KG1 (cell line): Measurements from ENCODE around the gene LZTR1.
"Not testable (repeated sequence)": the region's sequence is repeated elsewhere in the genome, so short reads cannot be mapped to it uniquely, and the experiment has no call there.

Source experiments
- DNase-seq: peaks from one replicate; lab custom pipeline; 2025; lab: John Stamatoyannopoulos, UW

Gene LZTR1

DNA sequence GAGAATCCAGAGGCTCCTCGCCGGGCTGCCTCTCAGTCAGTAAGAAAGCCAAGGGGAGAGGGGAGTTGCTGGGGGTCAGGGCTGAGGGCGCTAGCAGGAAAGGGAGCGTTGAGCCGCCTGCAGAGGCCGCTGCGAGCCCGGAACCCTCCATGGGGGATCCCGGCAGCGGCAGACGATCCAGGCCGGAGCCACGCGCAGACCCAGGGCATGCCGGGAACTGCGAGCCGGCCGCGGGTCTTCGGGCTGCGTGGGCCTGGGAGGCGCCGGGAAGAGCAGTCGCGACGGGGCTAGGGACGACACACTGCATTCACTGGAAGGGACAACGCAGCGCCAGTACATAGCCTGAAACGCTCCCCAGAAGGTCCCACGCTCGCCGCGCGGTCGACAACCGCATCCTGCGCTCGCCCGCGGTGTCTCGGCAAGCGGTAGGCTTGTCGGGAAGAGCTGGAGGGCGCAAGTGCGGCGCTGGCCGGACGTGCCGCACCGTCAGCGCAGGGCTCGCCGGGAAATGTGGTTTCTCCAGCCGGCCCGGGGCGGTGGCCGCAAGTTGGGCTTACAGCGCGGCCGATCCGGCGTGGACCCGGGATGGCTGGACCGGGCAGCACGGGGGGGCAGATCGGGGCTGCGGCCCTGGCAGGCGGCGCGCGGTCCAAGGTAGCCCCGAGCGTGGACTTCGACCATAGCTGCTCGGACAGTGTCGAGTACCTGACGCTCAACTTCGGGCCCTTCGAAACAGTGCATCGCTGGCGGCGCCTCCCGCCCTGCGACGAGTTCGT, at the start of gene LZTR1:
Gene LZTR1, plus strand, starts transcription at position 511 of the 776 bp plus-strand sequence. Its CDS starts 75 bp downstream, at position 586.
- DNase-seq: peak; percentile 85

DNA sequence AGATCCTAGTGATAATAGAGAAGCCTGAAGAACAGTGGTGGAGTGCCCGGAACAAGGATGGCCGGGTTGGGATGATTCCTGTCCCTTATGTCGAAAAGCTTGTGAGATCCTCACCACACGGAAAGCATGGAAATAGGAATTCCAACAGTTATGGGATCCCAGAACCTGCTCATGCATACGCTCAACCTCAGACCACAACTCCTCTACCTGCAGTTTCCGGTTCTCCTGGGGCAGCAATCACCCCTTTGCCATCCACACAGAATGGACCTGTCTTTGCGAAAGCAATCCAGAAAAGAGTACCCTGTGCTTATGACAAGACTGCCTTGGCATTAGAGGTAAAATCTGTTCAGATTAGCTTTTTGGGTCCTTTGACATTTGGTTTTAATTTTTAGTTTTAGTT, 48.2 kb upstream of the LZTR1 start:
- DNase-seq: no peak

DNA sequence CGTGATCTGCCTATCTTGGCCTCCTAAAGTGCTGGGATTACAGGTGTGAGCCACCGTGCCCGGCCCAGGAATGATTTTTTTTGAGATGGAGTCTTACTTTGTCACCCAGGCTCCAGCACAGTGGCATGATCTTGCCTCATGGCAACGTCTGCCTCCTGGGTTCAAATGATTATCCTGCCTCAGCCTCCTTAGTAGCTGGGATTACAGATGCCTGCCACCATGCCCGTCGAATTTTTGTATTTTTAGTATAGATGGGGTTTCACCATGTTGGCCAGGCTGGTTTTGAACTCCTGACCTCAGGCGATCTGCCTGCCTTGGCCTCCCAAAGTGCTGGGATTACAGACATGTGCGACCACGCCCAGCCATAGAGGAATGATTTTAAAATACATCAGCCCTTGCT, 47.0 kb upstream of the LZTR1 start:
- DNase-seq: not testable (repeated sequence)

DNA sequence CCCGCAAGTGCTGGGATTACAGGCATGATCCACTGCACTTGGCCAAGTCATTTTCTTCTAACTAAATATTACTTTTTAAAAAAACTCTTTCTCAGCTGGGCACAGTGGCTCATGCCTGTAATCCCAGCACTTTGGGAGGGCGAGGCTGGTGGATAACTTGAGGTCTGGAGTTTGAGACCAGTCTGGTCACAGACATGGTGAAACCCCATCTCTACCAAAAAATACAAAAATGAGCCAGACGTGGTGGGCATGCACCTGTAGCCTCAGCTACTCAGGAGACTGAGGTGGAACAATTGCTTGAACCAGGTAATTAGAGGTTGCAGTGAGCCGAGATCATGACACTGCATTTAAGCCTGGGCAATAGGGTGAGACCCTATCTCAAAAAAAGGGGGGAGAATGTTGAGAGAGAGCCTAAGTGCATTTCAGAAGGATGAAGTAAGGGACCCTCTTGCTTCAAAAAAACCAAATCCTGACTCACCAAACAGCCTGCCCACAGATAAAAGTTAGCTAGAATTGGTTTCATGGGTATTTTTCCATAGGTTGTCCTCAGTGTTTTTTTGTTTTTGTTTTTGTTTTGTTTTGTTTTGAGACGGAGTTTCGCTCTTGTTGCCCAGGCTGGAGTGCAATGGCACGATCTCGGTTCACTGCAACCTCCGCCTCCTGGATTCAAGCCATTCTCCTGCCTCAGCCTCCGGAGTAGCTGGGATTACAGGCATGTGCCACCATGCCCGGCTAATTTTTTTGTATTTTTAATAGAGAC, 46.1 kb upstream of the LZTR1 start:
- DNase-seq: not testable (repeated sequence)

- no peak for DNase-seq
Measured at GRCh38 chr22:20937031-20937793, 44.9 kb upstream of the LZTR1 start.

DNA sequence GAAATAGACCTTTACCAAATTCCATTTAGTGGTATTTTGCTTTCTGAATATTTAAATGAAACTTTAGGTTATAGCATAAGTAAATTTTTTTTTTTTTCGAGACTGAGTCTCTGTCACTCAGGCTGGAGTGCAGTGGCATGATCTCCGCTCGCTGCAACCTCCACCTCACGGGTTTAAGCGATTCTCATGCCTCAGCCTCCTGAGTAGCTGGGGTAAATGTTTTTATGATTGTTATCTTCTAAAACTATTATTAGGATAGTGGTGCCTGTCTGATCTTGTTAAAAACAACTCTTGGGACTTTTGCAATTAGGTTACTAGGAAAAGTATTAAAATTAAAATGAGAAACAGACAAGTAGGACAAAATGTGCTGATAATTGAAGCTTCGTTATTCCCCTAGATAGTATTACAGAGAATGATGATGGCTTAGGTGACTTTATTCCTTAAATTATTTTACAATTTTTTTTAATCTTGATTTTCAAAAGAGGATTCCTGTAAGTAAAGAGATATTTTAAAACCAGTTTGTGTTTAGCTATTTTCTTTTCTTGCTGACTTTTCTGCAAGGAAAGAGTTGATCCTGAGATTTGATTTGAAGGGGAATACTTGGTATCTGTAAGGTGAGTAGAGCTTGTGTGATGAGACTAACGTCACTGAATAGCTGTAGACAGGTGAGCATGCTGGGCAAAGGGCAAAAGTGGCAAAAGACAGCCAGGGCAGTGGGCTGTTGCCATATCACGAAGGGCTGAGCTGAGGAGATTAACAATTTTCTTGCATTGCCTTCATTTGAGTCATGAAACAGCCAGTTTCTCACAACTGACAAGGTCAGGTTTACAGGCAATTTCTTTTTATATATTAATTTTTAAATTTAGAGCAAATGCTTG, 44.1 kb upstream of the LZTR1 start:
- no peak for DNase-seq

- DNase-seq: not testable (repeated sequence)
Measured at GRCh38 chr22:20939457-20940185, 42.5 kb upstream of the LZTR1 start.

DNA sequence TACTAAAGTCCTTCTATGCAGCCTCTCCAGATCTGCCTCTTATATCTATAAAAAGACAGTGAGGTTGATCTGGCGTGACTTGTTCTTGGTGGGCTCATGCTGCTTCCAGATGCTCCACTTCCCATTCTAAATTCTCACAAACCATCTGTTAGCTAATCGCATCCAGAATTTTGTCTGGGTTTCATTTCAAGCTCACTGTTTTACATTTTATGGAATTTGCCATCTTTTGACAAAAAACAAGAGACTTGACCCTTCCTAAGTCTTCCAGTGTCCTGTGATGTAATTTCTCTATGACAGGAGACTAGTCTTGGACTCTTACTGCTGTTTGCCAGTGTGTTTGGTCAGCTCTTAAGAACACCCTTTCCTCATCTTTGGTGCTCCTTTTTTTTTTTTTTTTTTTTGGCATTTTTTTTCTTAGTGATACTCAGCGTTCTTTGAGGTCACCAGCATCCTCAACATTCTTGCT, 41.9 kb upstream of the LZTR1 start:
- no peak for DNase-seq

- DNase-seq: no peak
Measured at GRCh38 chr22:20940904-20941385, 41.2 kb upstream of the LZTR1 start.

DNA sequence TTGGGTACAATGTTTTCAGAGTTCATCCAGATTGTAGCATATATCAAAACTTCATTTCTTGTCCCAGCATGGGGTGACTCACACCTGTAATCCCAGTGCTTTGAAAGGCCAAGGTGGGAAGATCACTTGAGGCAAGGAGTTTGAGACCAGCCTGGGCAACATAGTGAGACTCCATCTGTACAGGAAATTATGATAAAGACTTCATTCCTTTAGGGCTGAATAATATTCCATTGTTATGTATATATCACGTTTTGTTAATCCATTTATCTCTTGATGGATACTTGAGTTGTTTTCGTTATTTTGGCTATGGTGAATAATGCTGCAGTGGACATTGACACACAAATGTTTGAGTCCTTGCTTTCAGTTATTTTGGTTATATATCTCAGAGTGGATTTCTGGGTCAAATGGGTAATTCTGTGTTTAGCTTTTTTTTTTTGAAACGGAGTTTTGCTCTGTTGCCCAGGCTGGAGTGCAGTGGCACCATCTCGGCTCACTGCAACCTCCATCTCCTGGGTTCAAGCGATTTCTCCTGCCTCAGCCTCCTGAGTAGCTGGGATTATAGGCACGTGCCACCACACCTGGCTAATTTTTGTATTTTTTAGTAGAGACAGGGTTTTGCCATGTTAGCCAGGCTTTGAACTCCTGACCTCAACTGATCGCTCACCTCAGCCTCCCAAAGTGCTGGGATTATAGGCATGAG, 39.7 kb upstream of the LZTR1 start:
- not testable (repeated sequence) for DNase-seq

GRCh38 chr22:20943104-20943933, 38.8 kb upstream of the LZTR1 start:
- no peak for DNase-seq

- DNase-seq: no peak
Measured at GRCh38 chr22:20944042-20944441, 38.1 kb upstream of the LZTR1 start.

- no peak for DNase-seq
Measured at GRCh38 chr22:20945578-20945934, 36.5 kb upstream of the LZTR1 start.

DNA sequence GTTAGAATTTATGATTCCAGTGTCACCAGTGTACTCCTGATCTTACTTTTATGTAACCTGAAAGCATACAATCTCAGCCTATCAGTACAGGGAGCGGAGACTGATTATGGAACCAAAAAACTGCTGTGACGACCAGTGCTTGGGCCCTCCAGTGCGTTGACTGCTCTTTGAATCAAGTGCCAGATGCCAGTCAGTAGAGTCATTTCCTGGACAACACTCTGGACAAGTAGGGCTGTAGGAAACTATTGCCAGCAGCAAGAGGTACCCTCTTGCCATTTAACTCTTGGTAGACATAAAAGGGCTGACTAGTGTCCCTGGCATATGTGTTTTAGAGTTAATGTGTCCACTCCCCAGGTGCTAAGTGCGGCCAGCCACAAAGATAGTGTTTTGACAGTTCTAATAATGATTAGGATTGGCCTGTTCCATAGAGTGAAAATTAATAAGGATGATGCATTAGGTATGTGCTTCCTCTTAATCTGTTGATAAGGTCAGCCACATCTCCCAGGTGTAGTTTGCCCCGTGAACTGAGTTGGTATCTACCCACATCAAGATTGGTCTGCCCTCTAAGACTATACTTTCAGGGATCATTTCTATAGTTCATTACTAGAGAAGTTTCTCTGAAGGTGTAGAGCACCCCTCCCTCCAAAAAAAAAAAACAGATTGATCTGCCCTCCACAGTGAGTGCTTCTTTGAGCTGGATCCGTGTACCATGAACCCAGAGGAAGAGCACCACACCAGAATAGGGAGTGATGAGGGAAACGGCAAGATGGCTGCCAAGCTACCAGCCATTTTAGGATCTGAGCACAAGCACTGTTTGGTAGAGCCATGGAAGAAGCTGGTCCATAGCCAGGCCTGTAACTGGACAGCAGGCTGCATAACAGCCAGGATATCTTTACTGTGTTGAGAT, 35.8 kb upstream of the LZTR1 start:
- DNase-seq: no peak

GRCh38 chr22:20946991-20947390, 35.1 kb upstream of the LZTR1 start:
- no peak for DNase-seq

- DNase-seq: no peak
Measured at GRCh38 chr22:20948450-20948849, 33.6 kb upstream of the LZTR1 start.

- no peak for DNase-seq
Measured at GRCh38 chr22:20948989-20949388, 33.1 kb upstream of the LZTR1 start.

DNA sequence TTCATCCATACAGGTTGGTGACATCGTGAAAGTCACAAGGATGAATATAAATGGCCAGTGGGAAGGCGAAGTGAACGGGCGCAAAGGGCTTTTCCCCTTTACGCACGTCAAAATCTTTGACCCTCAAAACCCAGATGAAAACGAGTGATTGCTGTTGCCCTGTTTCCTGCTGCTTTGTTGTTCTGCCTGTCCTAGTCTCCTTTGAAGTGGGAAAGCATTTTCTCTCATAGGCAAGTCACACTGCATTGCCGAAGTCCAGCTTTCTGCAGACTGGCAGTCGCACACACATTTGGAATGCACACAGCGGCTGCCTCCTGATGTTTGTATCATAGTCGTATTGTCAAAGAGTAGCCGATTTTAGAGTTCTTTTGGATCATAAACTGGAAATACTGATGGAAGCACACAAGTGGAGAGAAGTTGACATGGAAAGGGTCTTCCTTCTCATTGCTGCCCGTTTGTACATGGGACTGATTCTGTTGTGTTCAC, 32.4 kb upstream of the LZTR1 start:
- DNase-seq: no peak
